KMS-11 (cell line): ENCODE measurements around the gene EXOSC5.

Source experiments
- H2AFZ ChIP-seq: fragments of 200-600 bp; sonication (generic); 2 replicates; pipeline ENCODE4 v1.6.1; 2016; ENCODE audit warnings: antibody characterized with exemption, mixed run types, low read depth
- H3K27ac ChIP-seq: fragments of 200-600 bp; sonication (generic); 2 replicates; pipeline ENCODE4 v1.6.1; 2016; ENCODE audit warnings: mild to moderate bottlenecking, mixed run types
- H3K27me3 ChIP-seq: fragments of 200-600 bp; sonication (generic); 2 replicates; pipeline ENCODE4 v1.6.1; 2017; ENCODE audit warnings: mild to moderate bottlenecking, low read depth, mixed run types, moderate library complexity; ENCODE audit not compliant: insufficient read depth
- H3K36me3 ChIP-seq: fragments of 200-600 bp; sonication (generic); 2 replicates; pipeline ENCODE4 v1.6.1; 2017; ENCODE audit warnings: mild to moderate bottlenecking, mixed run types; ENCODE audit not compliant: insufficient read depth
- H3K4me1 ChIP-seq: fragments of 200-600 bp; sonication (generic); 2 replicates; pipeline ENCODE4 v1.6.1; 2016; ENCODE audit warnings: mild to moderate bottlenecking, low read depth, mixed run types; ENCODE audit not compliant: poor library complexity, severe bottlenecking
- H3K4me2 ChIP-seq: fragments of 200-600 bp; sonication (generic); 2 replicates; pipeline ENCODE4 v1.7.0; 2016; ENCODE audit warnings: mild to moderate bottlenecking, mixed run types
- H3K4me3 ChIP-seq: fragments of 200-600 bp; sonication (generic); IDR thresholded peaks from 2 replicates; pipeline ENCODE4 v1.6.1; 2017; ENCODE audit warnings: low read depth, low read length, mixed read lengths; ENCODE audit not compliant: insufficient read depth
- H3K79me2 ChIP-seq: fragments of 200-600 bp; sonication (generic); 2 replicates; pipeline ENCODE4 v1.6.1; 2016; ENCODE audit warnings: low read depth, mixed run types; ENCODE audit not compliant: insufficient read depth
- H3K9ac ChIP-seq: fragments of 200-600 bp; sonication (generic); 2 replicates; pipeline ENCODE4 v1.6.1; 2016; ENCODE audit warnings: mild to moderate bottlenecking, mixed run types
- H4K20me1 ChIP-seq: fragments of 200-600 bp; sonication (generic); 2 replicates; pipeline ENCODE4 v1.6.1; 2016; ENCODE audit warnings: mild to moderate bottlenecking, mixed run types; ENCODE audit not compliant: insufficient read depth
- CTCF ChIP-seq: fragments of 200-600 bp; sonication (generic); conservative IDR thresholded peaks from 2 replicates; pipeline ENCODE4 v1.6.1; 2017; ENCODE audit warnings: low read depth, mild to moderate bottlenecking, antibody characterized with exemption, low read length, moderate library complexity, mixed read lengths

The EXOSC5 gene

GRCh38 chr19:41426952-41427646 lies 29.9 kb upstream of the EXOSC5 start, which contains the start of gene B3GNT8:
TSS of gene B3GNT8 (minus strand) at chr19:41427374. CDS start at chr19:41426778, 596 bp downstream.
- H3K4me3 ChIP-seq = no peak within 1 kb of the TSS
- no peaks in the 10 kb centered on the region; the same call in 1 of the 2 replicates for H3K36me3 ChIP-seq
- H3K27ac ChIP-seq = no peak within 1 kb of the TSS
- H3K79me2 ChIP-seq = no peaks in the 10 kb centered on the region
- H4K20me1 ChIP-seq = no peaks in the 10 kb centered on the region
- no peaks in the 10 kb centered on the region for H3K27me3 ChIP-seq
- H2AFZ ChIP-seq = no peak within 1 kb of the TSS
- H3K4me1 ChIP-seq = no peaks in the 10 kb centered on the region
- no peak within 1 kb of the TSS for H3K9ac ChIP-seq
- H3K4me2 ChIP-seq = peak within 1 kb of the TSS; percentile 29; the same call in 1 of the 2 replicates
- no peak for TF ChIP-seq CTCF

GRCh38 chr19:41426116-41426841 lies 29.1 kb upstream of the EXOSC5 start:
- Histone ChIP-seq H3K4me2 (no peak overlapping the region), H3K4me3 (no peak overlapping the region)

GRCh38 chr19:41425174-41426115 lies 28.3 kb upstream of the EXOSC5 start:
- no peaks in the 10 kb centered on the region for H3K27me3 ChIP-seq
- no peaks in the 10 kb centered on the region for H3K4me1 ChIP-seq
- no peak overlapping the region for H2AFZ ChIP-seq
- H4K20me1 ChIP-seq = no peaks in the 10 kb centered on the region
- H3K4me3 ChIP-seq = no peak overlapping the region
- no peaks in the 10 kb centered on the region; the same call in 1 of the 2 replicates for H3K36me3 ChIP-seq
- no peak overlapping the region for H3K27ac ChIP-seq
- H3K4me2 ChIP-seq = no peak overlapping the region
- no peak overlapping the region for H3K9ac ChIP-seq
- H3K79me2 ChIP-seq = no peaks in the 10 kb centered on the region
- TF ChIP-seq CTCF = no peak

More at GRCh38 chr19:41426116-41426841, 29.1 kb upstream of the EXOSC5 start:
- Histone ChIP-seq H3K9ac (no peak overlapping the region), H3K4me1 (no peaks in the 10 kb centered on the region), H3K27ac (no peak overlapping the region), H2AFZ (no peak overlapping the region), H3K36me3 (no peaks in the 10 kb centered on the region; the same call in 1 of the 2 replicates), H3K27me3 (no peaks in the 10 kb centered on the region), H4K20me1 (no peaks in the 10 kb centered on the region), H3K79me2 (no peaks in the 10 kb centered on the region)
- no peak for TF ChIP-seq CTCF

- no peak overlapping the region for H2AFZ ChIP-seq
- no peak overlapping the region for H3K4me2 ChIP-seq
- no peaks in the 10 kb centered on the region for H4K20me1 ChIP-seq
- H3K79me2 ChIP-seq = no peaks in the 10 kb centered on the region
- H3K9ac ChIP-seq = no peak overlapping the region
- no peaks in the 10 kb centered on the region for H3K27me3 ChIP-seq
- H3K27ac ChIP-seq = no peak overlapping the region
- no peaks in the 10 kb centered on the region for H3K4me1 ChIP-seq
- no peak overlapping the region for H3K4me3 ChIP-seq
- no peak for TF ChIP-seq CTCF
- no peaks in the 10 kb centered on the region; the same call in 1 of the 2 replicates for H3K36me3 ChIP-seq
Measured at GRCh38 chr19:41424335-41425173, 27.4 kb upstream of the EXOSC5 start.
